AG09319 (cell line): ENCODE results near the gene EXOC6.
A peak's percentile ranks its signal among the peaks of the same experiment; 100 is the strongest.

Experiments used
- DNase-seq: peaks from one replicate; pipeline ENCODE4 v3.0.0-alpha.2; 2010; ENCODE audit warnings: low read depth; ENCODE audit errors: extremely low read depth
- CTCF ChIP-seq: IDR thresholded peaks from 2 replicates; pipeline ENCODE4 v1.5.1; 2011; ENCODE audit warnings: low read depth, mild to moderate bottlenecking, inconsistent platforms, low read length, moderate library complexity

Gene EXOC6

GRCh38 chr10:92880233-92880861 is 32.0 kb downstream of the EXOC6 start:
- TF ChIP-seq CTCF = peak; percentile 53
- peak; percentile 20 for DNase-seq

- DNase-seq = no peak
Observed at GRCh38 chr10:92880917-92881316, 32.6 kb downstream of the EXOC6 start.

GRCh38 chr10:92886334-92886961 is 38.1 kb downstream of the EXOC6 start:
- no peak for DNase-seq
- TF ChIP-seq CTCF = no peak

More at GRCh38 chr10:92880917-92881316, 32.6 kb downstream of the EXOC6 start:
- TF ChIP-seq CTCF = no peak

- TF ChIP-seq CTCF = no peak
- no peak for DNase-seq
Observed at GRCh38 chr10:92890471-92890870, 42.2 kb downstream of the EXOC6 start.

GRCh38 chr10:92891885-92892690 is 43.8 kb downstream of the EXOC6 start:
- peak; percentile 47 for DNase-seq
- TF ChIP-seq CTCF = no peak

- no peak for DNase-seq
- TF ChIP-seq CTCF = no peak
Observed at GRCh38 chr10:92892691-92893054, 44.4 kb downstream of the EXOC6 start.
